Epidermal melanocyte (primary cell): ENCODE measurements around the gene DAPK3.
"Not testable (repeated sequence)": the region's sequence is repeated elsewhere in the genome, so short reads cannot be mapped to it uniquely, and the experiment has no call there.

Source experiments
- DNase-seq: peaks from one replicate; pipeline ENCODE4 v3.0.0; 2011; ENCODE audit warnings: low spot score; ENCODE audit not compliant: insufficient read length

DAPK3 gene

DNA sequence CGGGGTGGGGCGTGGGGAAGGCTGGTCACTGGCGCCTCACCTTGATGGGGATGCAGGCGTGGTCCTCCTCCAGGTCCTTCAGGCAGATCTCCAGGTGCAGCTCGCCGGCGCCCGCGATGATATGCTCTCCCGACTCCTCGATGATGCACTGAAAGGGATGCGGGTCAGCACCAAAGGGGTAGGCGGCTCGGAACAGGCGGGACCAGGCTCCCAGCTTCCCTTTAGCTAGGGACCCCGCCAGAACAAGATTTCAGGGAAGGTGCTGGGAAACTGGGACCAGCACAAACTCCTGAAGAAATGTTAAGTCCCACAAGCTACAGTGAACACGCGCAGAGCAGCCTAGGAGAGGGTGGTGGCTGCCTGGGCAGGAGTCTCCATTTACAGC is 8.4 kb upstream of the DAPK3 start:
- no peak for DNase-seq

DNA sequence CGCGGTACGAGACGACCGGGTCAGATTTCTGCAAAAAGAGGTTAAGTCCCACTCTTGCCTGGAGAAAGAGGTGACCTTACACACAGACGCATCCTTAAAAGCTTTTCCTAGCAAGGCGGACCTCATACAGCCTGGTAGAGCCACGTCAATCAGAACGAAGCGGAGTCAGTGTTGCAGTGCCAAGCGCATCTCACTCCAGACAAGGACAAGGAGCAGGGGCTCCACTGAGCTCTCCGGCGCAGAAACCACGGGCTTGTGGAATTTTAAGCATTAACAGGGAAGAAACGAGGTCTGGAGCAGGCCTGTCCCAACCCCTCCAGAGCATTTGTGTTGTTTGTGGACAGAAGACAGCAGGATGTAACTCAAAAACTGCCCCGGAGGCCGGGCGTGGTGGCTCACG is 7.2 kb upstream of the DAPK3 start:
- no peak for DNase-seq

DNA sequence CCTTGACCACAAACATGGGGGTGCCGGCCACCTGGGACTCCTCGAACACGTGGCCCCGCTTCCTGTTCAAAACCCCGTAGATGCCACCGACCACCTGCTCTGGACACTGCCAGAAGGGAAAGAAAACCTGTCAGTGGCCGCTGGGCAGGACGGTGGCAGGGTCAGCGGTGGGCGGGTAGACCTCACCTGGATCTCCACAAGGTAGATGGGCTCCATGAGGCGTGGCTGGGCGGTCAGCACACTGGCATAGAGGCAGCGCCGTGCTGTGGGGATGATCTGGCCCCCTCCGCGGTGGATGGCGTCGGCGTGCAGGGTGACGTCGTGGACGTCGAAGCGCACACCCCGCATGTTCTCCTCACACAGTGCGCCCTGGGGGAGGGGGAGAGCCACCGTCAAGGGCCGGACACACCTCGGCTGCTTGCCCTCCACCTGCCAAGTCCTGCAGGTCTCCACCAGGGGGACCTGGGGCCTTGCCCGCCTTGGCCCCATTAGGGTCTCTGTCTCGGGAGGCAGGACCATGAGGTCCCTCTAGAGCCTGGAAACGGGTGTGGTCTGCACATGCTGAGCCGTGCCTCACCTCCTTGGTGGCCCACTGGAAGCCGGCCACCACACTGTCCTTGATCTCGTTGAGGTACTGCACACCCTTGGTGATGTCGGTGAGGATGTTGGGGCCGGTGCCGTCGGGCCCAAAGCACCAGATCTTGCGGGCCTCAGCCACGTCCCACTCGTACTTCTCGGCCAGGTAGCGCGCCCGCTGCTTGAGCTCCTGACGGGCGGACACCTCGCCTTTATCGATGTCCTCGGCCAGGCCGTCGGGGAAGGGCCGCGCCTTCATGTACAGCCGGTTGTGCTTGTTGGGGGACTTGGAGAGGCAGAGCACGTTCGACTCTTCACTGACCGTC is 6.6 kb upstream of the DAPK3 start:
- DNase-seq: no peak

DNA sequence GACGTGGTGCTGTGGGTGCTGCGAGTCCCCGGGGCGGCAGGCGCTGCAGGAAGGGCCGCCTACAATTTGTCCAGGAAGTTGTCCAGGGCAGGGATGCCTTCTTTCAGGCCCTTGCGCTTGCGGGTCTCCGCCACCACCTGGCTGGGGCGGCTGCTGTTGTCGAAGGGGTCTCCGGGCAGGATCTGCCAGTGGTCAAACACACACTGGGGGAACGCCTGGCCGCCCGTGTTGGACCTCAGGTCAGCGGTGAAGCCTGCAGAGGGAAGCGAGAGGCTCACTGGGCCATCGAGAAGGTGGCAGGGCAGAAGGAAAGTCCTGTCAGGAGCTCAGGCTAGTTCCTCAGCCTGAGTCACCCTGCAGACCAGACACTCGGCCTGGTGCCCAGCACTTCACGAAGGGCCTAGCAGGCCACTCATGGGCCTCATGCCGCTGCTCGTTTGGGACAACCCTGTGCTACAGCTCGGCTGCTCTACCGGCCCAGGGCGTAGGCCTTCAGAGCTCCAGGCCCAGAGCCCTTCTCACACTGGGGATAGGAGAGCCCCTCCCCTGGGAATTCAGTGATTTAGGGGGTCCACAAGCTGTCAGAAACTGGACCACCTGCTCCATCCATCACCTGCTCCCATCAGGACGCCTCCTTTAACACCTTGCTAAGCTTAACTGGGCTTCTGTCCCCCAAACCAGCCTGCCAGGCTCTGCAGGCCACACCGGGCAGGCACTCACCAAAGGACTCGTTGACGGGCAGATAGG is 5.8 kb upstream of the DAPK3 start:
- no peak for DNase-seq

DNA sequence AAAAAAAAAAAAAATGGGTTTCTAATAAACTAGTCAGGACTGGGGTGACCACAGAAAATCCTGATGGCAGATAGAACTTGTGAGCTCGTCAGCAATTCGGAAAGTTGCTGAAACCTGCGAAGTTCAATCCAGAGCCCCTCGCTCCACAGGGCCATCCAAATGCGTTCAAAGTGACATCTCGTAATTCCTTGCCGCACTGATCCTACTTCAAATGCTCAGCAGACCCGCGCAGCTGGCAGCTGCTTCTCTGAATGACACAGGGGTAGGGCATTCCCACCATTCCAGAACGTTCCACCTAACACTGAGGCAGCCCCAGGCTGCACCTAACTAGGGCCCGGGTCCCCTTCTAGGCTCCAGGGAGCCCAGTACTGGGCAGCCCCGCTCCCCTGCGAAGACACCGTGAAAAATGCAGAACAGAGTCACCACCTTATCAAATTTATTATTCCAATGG is 4.8 kb upstream of the DAPK3 start:
- DNase-seq: no peak

DNA sequence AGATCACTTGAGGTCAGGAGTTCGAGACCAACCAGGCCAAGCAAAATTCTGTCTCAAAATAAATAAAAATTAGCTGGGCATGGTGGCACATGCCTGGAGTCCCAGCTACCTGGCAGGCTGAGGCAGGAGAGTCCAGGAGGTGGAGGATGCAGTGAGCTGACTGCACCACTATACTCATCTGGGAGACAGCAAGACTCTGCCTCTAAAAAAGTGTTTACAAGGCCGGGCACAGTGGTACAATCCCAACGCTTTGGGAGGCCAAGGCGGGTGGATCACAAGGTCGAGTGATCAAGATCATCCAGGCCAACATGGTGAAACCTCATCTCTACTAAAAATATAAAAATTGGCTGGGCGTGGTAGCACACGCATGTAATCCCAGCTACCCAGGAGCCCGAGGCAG is 4.2 kb upstream of the DAPK3 start:
- DNase-seq: no peak

DNA sequence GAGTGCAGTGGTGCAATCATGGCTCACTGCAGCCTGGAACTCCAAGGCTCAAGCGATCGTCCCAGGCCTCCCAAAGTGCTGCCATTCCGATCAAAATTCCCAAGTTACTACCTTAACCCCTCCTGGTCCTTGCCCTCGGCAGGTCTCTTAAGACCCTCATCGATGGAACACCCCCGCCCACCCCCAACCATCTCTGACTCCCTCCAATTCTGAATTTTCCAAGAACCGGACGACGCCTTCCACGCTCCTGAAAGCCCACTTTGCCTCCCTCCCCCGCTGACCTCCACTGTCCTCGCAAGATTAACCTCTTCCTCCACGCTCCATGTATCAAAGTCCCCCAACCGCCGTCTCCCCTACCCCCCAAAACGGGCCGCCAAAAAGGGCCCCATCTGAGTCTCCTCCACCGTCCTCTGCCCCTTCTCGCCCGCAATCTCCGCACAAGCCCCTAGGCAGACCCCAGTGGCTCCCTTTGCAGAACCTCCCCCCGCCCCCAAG is 539 bp downstream of the DAPK3 start:
- no peak for DNase-seq

DNA sequence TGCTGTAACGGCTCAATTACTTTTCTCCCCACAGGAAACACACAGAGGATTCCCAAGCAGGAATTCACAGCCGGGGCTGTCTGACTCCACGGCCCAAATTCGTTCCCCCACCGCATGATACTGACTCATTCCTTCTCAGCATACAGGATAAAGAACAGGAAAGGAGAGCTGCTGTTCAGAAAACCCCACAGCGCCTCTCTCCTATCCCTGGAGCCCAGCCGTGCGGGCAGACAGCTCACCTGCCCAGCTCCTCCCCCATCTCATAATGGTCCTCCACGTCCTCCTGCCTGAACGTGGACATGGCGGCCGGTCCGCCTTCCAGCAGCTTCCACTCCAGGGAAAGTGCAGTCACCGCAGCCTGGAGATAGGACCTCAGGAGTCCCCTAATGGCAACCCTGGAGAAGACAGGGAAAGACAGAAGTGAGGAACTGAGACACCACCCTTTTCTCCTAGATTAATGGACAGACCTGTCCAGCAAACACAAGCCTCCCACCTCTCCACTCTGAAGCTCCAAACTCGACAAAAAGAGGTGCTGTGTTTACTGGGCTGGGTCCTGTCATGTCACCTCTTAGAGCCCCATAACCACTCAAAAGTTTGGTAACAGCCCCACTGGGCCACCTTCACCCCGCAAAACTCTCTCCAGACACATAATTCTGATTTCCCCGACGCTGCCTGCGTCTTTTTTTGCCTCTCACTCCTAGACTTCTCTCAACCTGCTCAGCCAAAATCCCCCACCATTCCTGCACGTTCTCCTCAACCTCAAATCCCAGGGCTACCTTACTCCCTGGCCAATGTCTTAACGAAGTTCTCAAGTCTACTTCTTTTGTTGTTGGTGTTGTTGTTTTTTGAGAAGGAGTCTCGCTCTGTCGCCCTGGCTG is 1.2 kb downstream of the DAPK3 start:
- DNase-seq: no peak

DNA sequence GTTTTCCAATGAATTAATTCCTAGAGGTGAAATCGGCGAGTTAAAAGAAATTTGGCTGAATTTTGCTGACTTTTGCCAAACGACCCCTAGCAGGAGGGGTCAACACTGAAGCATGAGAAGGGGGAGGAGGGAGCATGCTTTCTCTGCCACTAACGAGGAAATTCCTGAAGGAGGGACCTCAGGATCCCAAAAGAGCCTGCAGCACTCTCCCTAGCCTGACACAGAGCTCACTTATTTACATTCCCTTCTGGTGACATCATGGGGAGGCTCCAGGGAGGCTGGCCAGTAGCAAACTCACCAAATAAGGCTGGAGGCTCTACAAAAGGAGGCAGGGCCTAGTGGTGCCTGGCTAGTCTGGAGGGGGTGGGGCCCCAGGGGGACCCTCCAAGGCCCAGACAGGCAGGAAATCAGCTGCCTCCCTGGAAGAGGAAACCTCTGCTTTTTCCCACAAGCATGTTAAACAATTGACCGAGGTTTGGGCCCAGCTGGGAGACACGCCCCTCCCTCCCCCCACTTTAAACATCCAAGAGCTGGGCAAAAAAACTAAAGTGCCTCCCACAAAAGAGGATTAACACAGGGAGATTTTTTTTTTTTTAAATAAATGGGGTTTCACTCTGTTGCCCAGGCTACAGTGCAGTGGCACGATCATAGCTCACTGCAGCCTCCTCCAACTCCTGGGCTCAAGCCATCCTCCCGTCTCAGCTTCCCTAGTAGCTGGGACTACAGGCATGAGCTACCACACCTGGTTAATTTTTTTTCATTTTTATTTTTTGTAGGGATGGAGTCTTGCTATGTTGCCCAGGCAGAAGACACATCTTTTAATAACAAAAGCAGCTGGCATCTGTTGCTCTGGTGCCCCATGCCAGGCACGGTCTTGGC is 2.1 kb downstream of the DAPK3 start:
- peak; percentile 98 for DNase-seq

DNA sequence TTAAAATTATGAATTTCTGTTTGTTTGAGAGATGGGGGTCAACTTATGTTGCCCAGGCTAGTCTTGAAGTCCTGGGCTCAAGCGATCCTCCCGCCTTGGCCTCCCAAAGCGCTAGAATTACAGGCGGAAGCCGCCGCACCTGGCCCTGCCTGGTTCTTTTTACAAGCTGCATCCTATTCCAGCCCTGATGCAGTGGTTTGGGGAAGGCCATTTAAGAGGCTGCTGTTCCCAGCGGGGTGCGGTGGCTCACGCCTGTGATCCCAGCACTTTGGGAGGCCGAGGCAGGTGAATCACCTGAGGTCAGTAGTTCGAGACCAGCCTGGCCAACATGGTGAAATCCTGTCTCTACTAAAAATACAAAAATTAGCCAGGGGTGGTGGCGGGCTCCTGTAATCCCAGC is 2.9 kb downstream of the DAPK3 start:
- DNase-seq: not testable (repeated sequence)

DNA sequence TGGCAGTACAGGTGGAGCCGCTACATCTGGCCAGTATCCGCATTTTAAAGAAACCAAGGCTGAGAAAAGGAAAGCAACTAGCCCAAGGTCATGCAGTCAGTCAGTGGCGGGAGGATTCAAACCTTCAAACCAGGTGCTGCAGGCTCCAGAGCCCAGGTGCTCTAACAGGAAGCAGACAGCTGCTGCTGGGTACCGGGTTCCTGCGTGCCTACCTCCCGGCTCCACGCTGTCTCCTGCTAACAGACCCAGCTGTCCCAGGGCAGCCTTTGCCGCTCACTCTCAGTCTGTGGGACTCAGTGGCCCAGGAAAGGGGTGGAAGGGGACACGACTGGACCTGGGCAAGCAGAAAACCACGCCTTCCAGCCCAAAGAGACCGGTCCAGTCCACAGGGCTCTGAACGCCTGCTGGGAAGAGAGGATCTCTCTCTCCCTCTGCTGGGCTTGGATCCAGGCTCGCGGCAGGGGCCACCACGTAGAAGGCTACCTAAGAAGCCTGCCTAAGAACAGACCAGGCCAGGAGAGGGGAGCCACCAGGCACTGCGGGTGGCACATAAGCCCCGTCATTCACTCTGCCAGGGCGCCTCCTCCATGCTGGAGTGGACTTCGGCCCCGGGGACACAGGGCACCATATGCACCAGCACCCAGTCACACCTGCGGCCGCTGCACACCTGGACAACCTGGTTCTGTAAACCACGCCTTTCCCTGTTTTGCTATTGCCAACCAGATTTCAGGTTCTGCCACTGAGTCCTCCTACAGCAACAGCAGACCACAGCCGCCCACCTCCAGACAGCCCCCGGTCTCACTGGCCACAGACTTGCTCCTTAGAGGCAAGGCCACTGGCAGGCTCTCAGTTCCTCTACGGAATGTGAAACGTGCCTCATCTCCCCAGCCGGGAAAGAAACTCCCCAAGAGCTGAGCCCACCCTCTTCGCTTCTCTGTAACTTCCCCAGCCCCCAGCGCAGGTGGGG is 4.6 kb downstream of the DAPK3 start:
- DNase-seq: no peak

DNA sequence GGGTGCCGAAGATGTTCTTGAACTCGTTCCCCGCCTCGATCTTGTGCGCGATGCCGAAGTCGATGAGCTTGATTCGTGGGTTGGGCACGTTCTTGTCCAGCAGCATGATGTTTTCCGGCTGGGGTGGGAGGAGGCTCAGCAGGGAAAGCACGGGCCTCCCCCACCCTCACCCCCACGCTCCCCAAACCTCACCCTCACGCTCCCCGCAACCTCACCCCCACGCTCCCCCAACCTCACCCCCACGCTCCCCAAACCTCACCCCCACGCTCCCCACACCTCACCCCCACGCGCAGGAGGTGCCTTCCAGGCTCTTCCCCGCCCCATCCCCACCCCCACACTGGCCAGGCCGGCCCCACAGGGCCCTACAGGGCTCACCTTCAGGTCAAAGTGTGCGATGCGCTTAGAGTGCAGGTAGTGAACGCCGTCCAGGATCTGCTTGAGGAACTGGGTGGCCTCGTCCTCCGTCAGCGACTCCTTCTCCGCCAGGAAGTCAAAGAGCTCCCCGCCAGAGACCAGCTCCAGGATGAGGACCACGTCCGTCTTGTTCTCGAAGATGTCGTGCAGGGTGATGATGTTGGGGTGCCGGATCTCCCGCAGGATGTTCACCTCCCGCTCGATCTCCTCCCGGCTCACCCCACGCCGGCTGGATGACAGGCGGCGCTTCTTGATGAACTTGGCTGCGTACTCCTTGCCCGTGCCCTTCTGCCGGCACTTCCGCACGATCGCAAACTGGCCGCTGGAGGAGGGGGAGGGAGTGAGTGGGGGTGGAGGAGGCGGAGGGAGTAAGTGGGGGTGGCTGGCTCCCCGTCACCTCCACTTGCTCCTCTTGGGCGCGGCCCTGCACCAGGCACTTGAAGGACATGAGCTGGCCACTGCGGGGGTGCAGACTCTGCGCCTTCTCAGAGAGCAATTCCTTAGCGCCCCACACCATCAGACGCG is 6.4 kb downstream of the DAPK3 start:
- DNase-seq: no peak

DNA sequence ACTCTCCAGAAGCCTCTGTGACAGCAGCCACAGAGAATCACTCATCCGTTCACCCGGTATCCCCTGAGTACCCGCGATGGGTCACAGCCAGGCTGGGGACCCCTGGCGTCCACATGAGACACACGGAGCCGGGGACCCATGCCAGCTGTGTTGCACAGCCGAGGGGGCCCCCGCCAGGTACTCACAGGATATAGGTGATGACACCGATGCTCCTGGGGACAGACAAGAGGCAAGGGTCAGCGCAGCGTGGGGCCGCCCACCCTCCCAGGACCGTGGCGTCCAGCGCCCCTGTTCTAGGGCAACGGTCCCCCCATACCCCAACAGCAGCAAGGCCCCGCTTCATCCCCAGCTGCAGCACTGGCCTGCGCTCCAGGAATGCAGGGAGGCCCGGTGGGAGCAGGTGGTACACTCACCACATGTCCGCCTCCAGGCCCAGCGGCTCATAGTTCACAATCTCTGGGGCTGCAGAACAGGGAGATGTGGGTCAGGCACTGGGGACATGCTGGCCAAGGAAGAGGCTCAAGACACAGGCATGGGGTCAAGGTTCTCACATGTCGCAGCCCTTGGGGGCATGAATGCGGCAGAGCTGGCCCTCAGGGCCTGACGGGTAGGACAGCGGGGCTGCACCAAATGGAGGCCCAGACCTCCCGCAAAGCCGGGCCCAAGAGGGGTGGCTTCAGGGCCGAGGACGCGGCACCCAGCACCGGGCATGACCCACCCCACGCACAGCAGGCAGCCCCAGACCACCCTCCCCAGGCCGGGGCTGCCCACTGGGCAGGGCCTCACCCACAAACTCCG is 7.2 kb downstream of the DAPK3 start:
- no peak for DNase-seq

DNA sequence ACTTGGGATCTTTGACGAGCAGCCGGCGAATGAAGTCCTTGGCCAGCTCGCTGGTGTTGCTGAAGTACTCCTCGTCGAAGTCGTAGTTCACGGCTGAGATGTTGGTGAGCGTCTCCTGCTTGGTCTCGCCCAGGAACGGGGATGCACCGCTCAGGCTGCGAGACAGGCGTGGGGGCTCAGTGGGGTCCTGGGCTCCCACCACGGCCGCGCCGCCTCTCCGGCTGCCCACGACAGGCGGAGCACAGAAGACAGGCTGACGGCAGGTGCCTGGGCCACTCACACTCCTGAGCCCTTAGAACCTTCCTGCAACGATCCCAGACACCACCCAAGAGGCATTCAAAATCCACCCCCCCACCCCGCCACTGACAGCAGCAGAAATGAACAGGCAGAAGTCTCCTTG is 9.9 kb downstream of the DAPK3 start:
- DNase-seq: no peak

DNA sequence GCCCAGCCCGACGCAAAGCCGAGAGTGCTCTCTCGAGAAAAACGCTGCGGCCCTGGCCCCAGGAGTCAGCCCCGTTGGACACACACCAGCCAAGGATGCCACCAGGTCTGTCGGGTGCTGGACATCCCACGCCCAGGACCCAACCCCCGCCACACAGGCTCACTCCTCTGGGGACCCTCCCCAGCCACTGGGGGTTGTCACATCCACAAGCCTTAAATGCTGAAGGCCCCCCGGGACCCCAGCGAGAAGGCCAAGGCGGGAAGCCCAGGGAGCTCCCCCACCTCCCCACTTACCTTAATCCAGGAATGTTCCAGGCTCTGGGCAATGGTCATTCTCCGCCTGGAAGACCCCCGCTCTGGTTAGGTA is 11.2 kb downstream of the DAPK3 start:
- DNase-seq: no peak

DNA sequence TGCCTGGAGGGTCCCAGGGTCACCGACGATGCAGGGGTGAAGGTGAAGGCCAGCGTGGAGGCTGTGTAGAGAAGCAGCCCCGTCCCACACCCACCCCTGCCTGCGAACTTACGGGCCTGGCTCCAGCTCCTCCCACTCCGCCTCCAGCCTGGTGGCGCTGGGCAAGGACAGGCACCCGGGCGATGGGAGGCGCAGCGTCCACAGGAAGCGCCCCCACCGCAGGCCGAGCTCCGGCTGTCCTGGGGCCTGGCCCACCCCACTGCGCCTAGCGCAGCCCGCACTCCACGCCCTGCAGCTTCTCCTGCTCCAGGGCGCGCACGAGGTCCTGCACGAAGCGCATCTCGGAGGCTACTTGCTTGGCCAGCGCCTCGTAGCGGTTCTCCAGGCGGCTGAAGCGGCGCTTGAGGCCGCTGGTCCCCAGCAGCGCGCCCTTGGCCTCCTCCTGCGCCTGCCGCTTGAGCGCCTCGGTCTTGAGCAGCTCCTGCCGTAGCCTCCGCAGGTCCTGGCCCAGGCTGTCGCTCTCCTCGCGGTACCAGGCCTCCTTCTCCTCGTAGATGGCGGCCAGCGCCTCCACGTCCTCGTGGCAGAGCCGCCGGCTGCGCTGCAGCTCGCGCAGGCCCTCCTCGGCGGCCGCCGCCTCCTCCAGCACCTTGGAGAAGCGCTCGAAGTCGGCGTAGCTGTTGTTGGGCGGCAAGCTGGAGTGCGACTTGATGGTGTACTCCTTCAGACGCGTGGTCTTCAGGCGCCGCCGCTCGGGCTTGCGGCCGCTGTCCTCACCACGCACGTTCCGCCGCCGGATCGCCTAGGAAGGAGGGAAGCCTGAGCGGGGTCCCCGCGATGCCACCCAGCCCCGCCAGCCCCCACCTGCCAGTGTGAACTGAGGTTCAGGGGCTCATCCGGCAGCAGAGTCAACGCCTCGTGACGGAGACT is 11.8 kb downstream of the DAPK3 start:
- DNase-seq: no peak
